Naive B cell (primary cell): Measurements from ENCODE around the gene KLHL8. TPM values are rescaled to one million over a fixed set of nuclear protein-coding genes. Genes with fewer than 3 reads are reported as not detected.
"Not testable (repeated sequence)": the region's sequence is repeated elsewhere in the genome, so short reads cannot be mapped to it uniquely, and the experiment has no call there.

Experiments used
- ATAC-seq, 2 donors: fragments of 150-1000 bp; cut with Tn5 transposase; 2 replicates each; pipeline ENCODE4 v1.10.0; 2021; ENCODE audit warnings: low read depth in 2 of 2, mild to moderate bottlenecking in 2 of 2, moderate library complexity in 2 of 2
- DNase-seq: peaks from one replicate; pipeline ENCODE4 v3.0.0; 2022
- H3K27ac Mint-ChIP-seq, 6 donors: one replicate each; pipeline ENCODE4 v1.8.0; 2020 to 2022; ENCODE audit warnings: mild to moderate bottlenecking in 6 of 6, mixed read lengths in 6 of 6, moderate library complexity in 5 of 6, inconsistent platforms in 2 of 6
- H3K27me3 Mint-ChIP-seq, 3 donors: one replicate each; pipeline ENCODE4 v1.8.0; 2021 to 2022; ENCODE audit warnings: mixed read lengths in 3 of 3, mild to moderate bottlenecking in 1 of 3
- H3K36me3 Mint-ChIP-seq, 2 donors: one replicate each; pipeline ENCODE4 v1.8.0; 2020 to 2022; ENCODE audit warnings: mixed read lengths in 2 of 2, inconsistent platforms in 1 of 2, mild to moderate bottlenecking in 1 of 2
- H3K4me1 Mint-ChIP-seq, 3 donors: one replicate each; pipeline ENCODE4 v1.8.0; 2020 to 2022; ENCODE audit warnings: mixed read lengths in 3 of 3, inconsistent platforms in 1 of 3, mild to moderate bottlenecking in 1 of 3, moderate library complexity in 1 of 3
- H3K4me3 Mint-ChIP-seq, 8 donors: one replicate each; pipeline ENCODE4 v1.8.0; 2020 to 2022; ENCODE audit warnings: mild to moderate bottlenecking in 8 of 8, mixed read lengths in 8 of 8, moderate library complexity in 8 of 8, inconsistent platforms in 2 of 8
- H3K9me3 Mint-ChIP-seq, 7 donors: one replicate each; pipeline ENCODE4 v1.8.0; 2020 to 2022; ENCODE audit warnings: mixed read lengths in 7 of 7, mild to moderate bottlenecking in 5 of 7, inconsistent platforms in 2 of 7, moderate library complexity in 1 of 7
- polyA plus RNA-seq, 6 donors: library from polyadenylated mRNA; unstranded; fragments of 300-500 nt; fragmentation: Illumina TruSeq; gene quantifications; one replicate each; pipeline ENCODE4 v1.2.3, GENCODE V29; 2021; ENCODE audit warnings: low read depth in 6 of 6

Gene KLHL8
- polyA plus RNA-seq, 6 donors from 2014 or later = 15.8 to 17.5 (median 16.3) TPM

GRCh38 chr4:87147116-87147515 lies 73.3 kb downstream of the KLHL8 start:
- Mint-ChIP-seq H3K27me3 (no peaks in the 10 kb centered on the region), H3K27ac (peak overlapping the region in 1 of 6 donors; percentile 69), H3K36me3 (peaks cover 0 to 11% of the 10 kb centered on the region in 2 donors), H3K4me3 (no peak overlapping the region), H3K9me3 (no peaks in the 10 kb centered on the region), H3K4me1 (no peaks in the 10 kb centered on the region)
- ATAC-seq (no peak), DNase-seq (no peak)

GRCh38 chr4:87145934-87146333 lies 74.5 kb downstream of the KLHL8 start:
- ATAC-seq, H3K27ac Mint-ChIP-seq, H3K4me3 Mint-ChIP-seq, H3K9me3 Mint-ChIP-seq, H3K27me3 Mint-ChIP-seq, H3K4me1 Mint-ChIP-seq, DNase-seq: not testable (repeated sequence)
- peaks cover 0 to 20% of the 10 kb centered on the region in 2 donors for H3K36me3 Mint-ChIP-seq

- Mint-ChIP-seq H3K9me3 (no peaks in the 10 kb centered on the region), H3K27me3 (no peaks in the 10 kb centered on the region), H3K36me3 (peaks cover 0 to 20% of the 10 kb centered on the region in 2 donors), H3K27ac (no peak overlapping the region), H3K4me1 (no peaks in the 10 kb centered on the region), H3K4me3 (no peak overlapping the region)
- DNase-seq = no peak
- no peak for ATAC-seq
Measured at GRCh38 chr4:87144356-87144755, 76.1 kb downstream of the KLHL8 start.

DNA sequence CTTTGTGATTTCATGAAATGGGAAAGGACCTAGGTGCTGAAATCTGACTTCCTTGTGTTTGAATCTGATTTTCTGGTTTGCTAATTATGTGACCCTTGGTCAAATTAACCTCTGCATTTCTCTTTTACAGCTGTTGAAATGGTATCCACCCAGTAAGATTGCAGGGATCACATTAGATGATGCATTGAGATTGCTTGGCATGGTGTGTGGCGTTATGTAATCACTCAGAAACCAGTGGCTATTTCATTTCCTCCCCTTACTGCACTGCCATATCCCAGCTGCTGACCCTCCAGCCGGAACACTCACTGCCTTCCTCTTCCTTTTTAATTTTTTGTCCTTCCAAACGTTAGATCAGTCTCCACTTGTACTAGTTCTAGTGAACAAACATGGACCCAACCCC lies 79.0 kb downstream of the KLHL8 start:
- Mint-ChIP-seq H3K36me3 (peaks cover 0 to 34% of the 10 kb centered on the region in 2 donors), H3K9me3 (no peaks in the 10 kb centered on the region), H3K4me1 (no peaks in the 10 kb centered on the region), H3K27me3 (no peaks in the 10 kb centered on the region), H3K27ac (peak overlapping the region in 1 of 6 donors; percentile 85), H3K4me3 (no peak overlapping the region)
- no peak for DNase-seq
- no peak for ATAC-seq

GRCh38 chr4:87134122-87134521 lies 86.3 kb downstream of the KLHL8 start:
- ATAC-seq = no peak
- Mint-ChIP-seq H3K27me3 (no peaks in the 10 kb centered on the region), H3K9me3 (no peaks in the 10 kb centered on the region), H3K4me3 (no peak overlapping the region), H3K4me1 (no peaks in the 10 kb centered on the region), H3K36me3 (peaks cover 21 to 50% of the 10 kb centered on the region in 2 donors), H3K27ac (peak overlapping the region in 1 of 6 donors; percentile 60)
- no peak for DNase-seq

GRCh38 chr4:87133183-87133582 lies 87.2 kb downstream of the KLHL8 start:
- no peak for DNase-seq
- Mint-ChIP-seq H3K36me3 (peaks cover 31 to 58% of the 10 kb centered on the region in 2 donors), H3K27ac (peak overlapping the region in 2 of 6 donors; percentile 12 to 69), H3K9me3 (no peaks in the 10 kb centered on the region), H3K4me1 (no peaks in the 10 kb centered on the region), H3K27me3 (no peaks in the 10 kb centered on the region), H3K4me3 (no peak overlapping the region)
- no peak for ATAC-seq

DNA sequence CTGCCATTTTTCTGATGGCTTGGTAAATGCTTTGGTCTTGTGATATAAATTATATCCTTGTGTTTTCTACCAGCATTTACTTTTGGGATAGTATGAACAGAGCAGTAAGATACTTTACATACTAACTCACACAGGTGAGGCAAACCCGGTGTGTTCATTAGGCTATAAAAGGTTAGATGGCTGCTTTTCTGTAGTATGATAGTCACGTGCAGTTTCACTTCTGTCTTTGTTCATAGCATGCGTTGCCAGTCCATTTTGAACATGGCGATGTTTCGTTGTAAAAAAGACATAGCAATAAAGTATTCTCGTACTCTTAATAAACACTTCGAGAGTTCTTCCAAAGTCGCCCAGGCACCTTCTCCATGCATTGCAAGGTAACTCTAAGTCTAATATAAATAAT lies 88.4 kb downstream of the KLHL8 start:
- ATAC-seq (peak in 1 of 2 donors; percentile 46), DNase-seq (no peak)
- Mint-ChIP-seq H3K36me3 (peaks cover 39 to 55% of the 10 kb centered on the region in 2 donors), H3K9me3 (no peaks in the 10 kb centered on the region), H3K27me3 (no peaks in the 10 kb centered on the region), H3K4me3 (no peak overlapping the region), H3K4me1 (peaks cover 0 to 5% (median 1%) of the 10 kb centered on the region in 3 donors), H3K27ac (no peak overlapping the region)

DNA sequence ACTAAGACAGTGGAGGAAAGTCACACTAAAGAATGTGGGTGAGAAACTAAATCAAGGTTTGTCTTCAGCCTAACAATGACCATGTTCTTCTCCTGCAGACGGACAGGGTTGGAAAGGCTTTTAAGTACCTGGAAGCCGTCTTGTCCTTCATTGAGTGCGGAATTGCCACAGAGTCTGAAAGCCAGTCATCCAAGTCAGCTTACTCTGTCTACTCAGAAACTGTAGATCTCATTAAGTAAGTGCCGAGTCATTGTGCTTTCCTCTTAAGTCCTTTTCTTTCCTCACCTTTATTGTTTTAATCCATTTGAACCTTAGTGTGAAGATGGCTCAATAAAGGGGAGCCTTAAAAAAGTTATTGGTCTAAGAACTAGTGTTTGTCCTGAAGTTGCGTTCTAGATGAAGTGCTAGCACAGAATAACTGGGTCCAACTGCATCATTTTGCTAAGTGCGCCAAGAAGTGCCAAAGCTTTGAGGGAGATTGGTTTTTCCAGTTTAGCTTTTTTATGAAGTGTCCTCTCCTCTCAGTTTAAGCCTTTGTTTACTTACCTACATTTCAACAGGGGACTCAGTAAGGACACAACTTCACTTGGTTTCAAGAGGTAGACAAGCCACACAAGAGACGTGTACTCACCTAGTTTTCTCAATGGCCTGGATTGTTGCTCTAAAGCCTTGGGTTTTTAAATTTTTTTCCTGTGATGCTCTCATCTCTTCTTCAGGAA lies 89.3 kb downstream of the KLHL8 start:
- no peak overlapping the region for H3K27ac Mint-ChIP-seq
- ATAC-seq (no peak), DNase-seq (no peak)
- H3K9me3 Mint-ChIP-seq = no peaks in the 10 kb centered on the region
- peaks cover 48 to 60% of the 10 kb centered on the region in 2 donors for H3K36me3 Mint-ChIP-seq
- peaks cover 0 to 5% (median 1%) of the 10 kb centered on the region in 3 donors for H3K4me1 Mint-ChIP-seq
- no peaks in the 10 kb centered on the region for H3K27me3 Mint-ChIP-seq
- no peak overlapping the region for H3K4me3 Mint-ChIP-seq

GRCh38 chr4:87129681-87130080 lies 90.7 kb downstream of the KLHL8 start:
- DNase-seq (no peak), ATAC-seq (no peak)
- H3K4me1 Mint-ChIP-seq = peaks cover 0 to 5% (median 1%) of the 10 kb centered on the region in 3 donors
- H3K27me3 Mint-ChIP-seq = no peaks in the 10 kb centered on the region
- H3K4me3 Mint-ChIP-seq = no peak overlapping the region
- H3K36me3 Mint-ChIP-seq = peaks cover 63 to 75% of the 10 kb centered on the region in 2 donors
- peak overlapping the region in 2 of 6 donors; percentile 56 to 84 for H3K27ac Mint-ChIP-seq
- H3K9me3 Mint-ChIP-seq = no peaks in the 10 kb centered on the region

GRCh38 chr4:87128006-87128705 lies 92.3 kb downstream of the KLHL8 start:
- Mint-ChIP-seq H3K27ac (peak overlapping the region in 2 of 6 donors; percentile 17 to 38), H3K36me3 (peaks cover 50 to 70% of the 10 kb centered on the region in 2 donors), H3K4me3 (no peak overlapping the region), H3K4me1 (peaks cover 1 to 8% (median 5%) of the 10 kb centered on the region in 3 donors), H3K9me3 (no peaks in the 10 kb centered on the region), H3K27me3 (no peaks in the 10 kb centered on the region)
- no peak for ATAC-seq
- no peak for DNase-seq

DNA sequence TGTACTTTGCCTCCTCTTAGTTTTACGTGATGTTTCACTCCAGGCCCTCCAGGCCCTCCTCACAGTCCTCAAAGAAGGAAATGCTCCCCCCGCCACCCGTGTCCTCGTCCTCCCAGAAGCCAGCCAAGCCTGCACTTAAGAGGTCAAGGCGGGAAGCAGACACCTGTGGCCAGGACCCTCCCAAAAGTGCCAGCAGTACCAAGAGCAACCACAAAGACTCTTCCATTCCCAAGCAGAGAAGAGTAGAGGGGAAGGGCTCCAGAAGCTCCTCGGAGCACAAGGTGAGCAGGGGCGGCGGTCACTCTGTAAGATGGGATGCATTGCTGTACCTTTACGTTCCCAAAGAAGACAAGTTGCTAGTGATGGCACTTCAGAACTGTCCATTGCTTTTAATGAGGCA lies 94.4 kb downstream of the KLHL8 start:
- no peaks in the 10 kb centered on the region for H3K27me3 Mint-ChIP-seq
- DNase-seq = no peak
- H3K27ac Mint-ChIP-seq = peak overlapping the region in 1 of 6 donors; percentile 31
- no peaks in the 10 kb centered on the region for H3K9me3 Mint-ChIP-seq
- H3K36me3 Mint-ChIP-seq = peaks cover 45 to 62% of the 10 kb centered on the region in 2 donors
- peaks cover 16 to 22% (median 18%) of the 10 kb centered on the region in 3 donors for H3K4me1 Mint-ChIP-seq
- ATAC-seq = no peak
- H3K4me3 Mint-ChIP-seq = no peak overlapping the region

DNA sequence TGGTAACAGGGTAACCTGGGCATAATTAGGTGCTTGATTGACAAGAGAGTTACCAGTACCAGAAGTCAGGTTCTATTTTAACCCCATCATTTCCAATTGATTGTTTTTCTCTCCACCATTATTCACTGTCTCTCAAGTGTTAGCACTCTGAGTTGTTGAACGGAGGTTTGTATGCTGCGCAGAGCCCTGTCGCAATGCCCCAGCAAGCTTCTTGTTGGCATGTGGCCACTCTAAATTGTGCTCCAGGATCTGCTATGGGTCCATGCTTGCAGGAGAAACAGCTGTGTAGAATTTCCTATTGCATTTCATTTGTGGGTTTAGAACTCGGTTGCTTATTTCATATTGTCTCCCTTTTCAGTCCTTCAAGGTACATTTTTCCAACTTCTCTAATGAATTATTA lies 98.2 kb downstream of the KLHL8 start:
- peak overlapping the region in 1 of 6 donors; percentile 47 for H3K27ac Mint-ChIP-seq
- H3K4me3 Mint-ChIP-seq = peak overlapping the region in 1 of 8 donors; percentile 37
- DNase-seq = no peak
- no peaks in the 10 kb centered on the region for H3K27me3 Mint-ChIP-seq
- H3K9me3 Mint-ChIP-seq = no peaks in the 10 kb centered on the region
- ATAC-seq = no peak
- H3K4me1 Mint-ChIP-seq = peaks cover 21 to 28% (median 27%) of the 10 kb centered on the region in 3 donors
- H3K36me3 Mint-ChIP-seq = peaks cover 39 to 58% of the 10 kb centered on the region in 2 donors

- Mint-ChIP-seq H3K27me3 (no peaks in the 10 kb centered on the region), H3K27ac (peak overlapping the region in 3 of 6 donors; percentile 8 to 72 (median 49)), H3K36me3 (peaks cover 32 to 58% of the 10 kb centered on the region in 2 donors), H3K4me3 (peak overlapping the region in 1 of 8 donors; percentile 38), H3K4me1 (peaks cover 20 to 28% (median 27%) of the 10 kb centered on the region in 3 donors), H3K9me3 (no peaks in the 10 kb centered on the region)
- no peak for DNase-seq
- ATAC-seq = no peak
Measured at GRCh38 chr4:87121341-87122065, 98.9 kb downstream of the KLHL8 start.
